ENCODE measurements around the gene FBXL20. TPM values are rescaled to one million over a fixed set of nuclear protein-coding genes. Genes with fewer than 3 reads are reported as not detected.

FBXL20 gene
- total and polyA plus RNA-seq, 2 of the 8 experiments (the other 6 are each of a cell fraction or from before 2014, with no cell fraction given), result 5.5 to 11.0 TPM

- POLR2A ChIA-PET (ENCODE audit: partially characterized antibody), result interaction anchor here (0.7 to 1.7 kb wide), 2 partner anchors 12 to 19 kb away, joined by 3 read pairs; no protein-coding TSS in a partner anchor
- H3K18ac ChIP-seq (ENCODE audit: extremely low read depth, low read length), result no peak overlapping the region
These were observed 14.7 kb upstream of the FBXL20 start for GRCh38 chr17:39416141-39416540.

More at GRCh38 chr17:39416141-39416540, 14.7 kb upstream of the FBXL20 start:
- Histone ChIP-seq H3K4me3 (ENCODE audit: extremely low read depth in 1 of 4, insufficient read depth in 2 of 4, low read depth in 3 of 4, low read length in 4 of 4) (no peak overlapping the region), H3K23me2 (ENCODE audit: low read depth, low read length) (no peaks in the 10 kb centered on the region), H3K27me3 (replicated peaks in 1 of 4; ENCODE audit: control insufficient read depth in 3 of 4, extremely low read depth in 1 of 4, insufficient read depth in 3 of 4, low read length in 3 of 4) (no peaks in the 10 kb centered on the region), H3K4me2 (ENCODE audit: insufficient read depth in 1 of 2, low read depth in 2 of 2, low read length in 2 of 2) (no peak overlapping the region), H2AFZ (ENCODE audit: low read length) (no peak overlapping the region), H3K4ac (replicated peaks; ENCODE audit: insufficient read length, low read depth, low read length) (no peak overlapping the region), H3K27ac (ENCODE audit: low read depth, low read length) (no peak overlapping the region), H4K91ac (replicated peaks; ENCODE audit: insufficient read length, low read length) (no peak overlapping the region), H2BK120ac (replicated peaks; ENCODE audit: low read depth, low read length) (no peak overlapping the region), H3K36me3 (ENCODE audit: control insufficient read depth in 2 of 4, insufficient read depth in 4 of 4, low read length in 3 of 4) (peaks cover 25 to 67% (median 51%) of the 10 kb centered on the region in 4 experiments), H4K5ac (ENCODE audit: insufficient read length, low read depth, low read length) (no peak overlapping the region), H4K20me1 (replicated peaks in 1 of 2; ENCODE audit: control insufficient read depth in 1 of 2, insufficient read depth in 2 of 2, low read length in 2 of 2) (no peaks in the 10 kb centered on the region), H3K9me3 (ENCODE audit: insufficient read depth in 2 of 2, low read depth in 1 of 2, low read length in 1 of 2) (no peaks in the 10 kb centered on the region), H3K4me1 (replicated peaks in 1 of 4; ENCODE audit: control insufficient read depth in 3 of 4, insufficient read depth in 4 of 4, low read length in 3 of 4) (no peaks in the 10 kb centered on the region), H3K23ac (ENCODE audit: insufficient read length) (no peak overlapping the region), H2BK5ac (ENCODE audit: low read depth, low read length) (no peak overlapping the region), H2BK12ac (ENCODE audit: low read depth, low read length) (no peak overlapping the region), H2AK5ac (ENCODE audit: low read depth, low read length) (no peak overlapping the region), H4K8ac (ENCODE audit: extremely low read depth, insufficient read depth, low read length) (no peak overlapping the region), H3K79me2 (ENCODE audit: control insufficient read depth in 1 of 2, insufficient read depth in 2 of 2, low read length in 2 of 2) (no peaks in the 10 kb centered on the region), H3K9ac (replicated peaks in 1 of 4; ENCODE audit: extremely low read depth in 1 of 4, low read depth in 3 of 4, low read length in 3 of 4) (no peak overlapping the region), H2BK20ac (ENCODE audit: low read length) (no peak overlapping the region), H3K79me1 (ENCODE audit: low read depth, low read length) (no peaks in the 10 kb centered on the region), H3K14ac (ENCODE audit: insufficient read length) (no peak overlapping the region), H3K56ac (replicated peaks; ENCODE audit: insufficient read length, low read depth, low read length) (no peak overlapping the region), H2BK15ac (ENCODE audit: low read length) (no peak overlapping the region)
- FAIRE-seq, result no peak
- 100% methylated on average over 1 of the region's 1 CpG; no CpG with 5 or more reads in 1 of the 2 experiments for WGBS, 2 experiments (ENCODE audit: extremely low coverage in 1 of 2, insufficient coverage in 1 of 2, insufficient read length in 1 of 2, insufficient replicate concordance in 2 of 2, low coverage in 1 of 2, low lambda C conversion rate in 2 of 2, missing lambda C conversion rate in 1 of 2)
- no peak for DNase-seq (ENCODE audit: low read depth in 1 of 2, low spot score in 2 of 2)
- no peak for TF ChIP-seq POLR2A (IDR thresholded peaks at IDR 0.05; ENCODE audit: control extremely low read depth in 1 of 2, low read depth in 2 of 2, low read length in 2 of 2)
- no peak for TF ChIP-seq GTF2F1 (IDR thresholded peaks at IDR 0.05; ENCODE audit: borderline replicate concordance, low read depth, low read length)
- TF ChIP-seq SP2 (IDR thresholded peaks at IDR 0.05; ENCODE audit: low read length), result no peak
- TF ChIP-seq CTBP2 (IDR thresholded peaks at IDR 0.05; ENCODE audit: borderline replicate concordance, insufficient read depth, insufficient read length, low read length), result no peak
- TF ChIP-seq TCF12 (IDR thresholded peaks at IDR 0.05; ENCODE audit: low read depth, low read length), result no peak
- no peak for TF ChIP-seq BCL11A (IDR thresholded peaks at IDR 0.05; ENCODE audit: low read depth in 2 of 2, low read length in 2 of 2)
- CTCF ChIA-PET (ENCODE audit: partially characterized antibody), result interaction anchor here (1.0 to 1.1 kb wide), 2 partner anchors 147 to 155 kb away, joined by 3 read pairs; no protein-coding TSS in a partner anchor

Data from H1 (cell line).